GM12878 (cell line): ENCODE results near the gene EGFR. TPM values are rescaled to one million over a fixed set of nuclear protein-coding genes. Genes with fewer than 3 reads are reported as not detected.

Source experiments
- ATAC-seq: fragments of 200-7000 bp; cut with Tn5 transposase; 3 replicates; pipeline ENCODE4 v1.9.1; 2020; ENCODE audit warnings: mild to moderate bottlenecking, moderate library complexity
- BruUV-seq: library from RNA; stranded (reverse); fragments of 400-500 nt; replicated peaks from 2 replicates; lab custom pipeline; 2021; lab: Mats Ljungman, UMichigan
- CTCF ChIA-PET: fragments of 300-600 bp; sonication (Branson Sonifier 250); formaldehyde crosslinking; extraction: SDS; loops from one replicate; lab custom pipeline; 2021; ENCODE audit warnings: inconsistent platforms; lab: Yijun Ruan, JAX
- POLR2A ChIA-PET: fragments of 350-600 bp; formaldehyde crosslinking; extraction: SDS; loops from one replicate; lab custom pipeline; 2021; ENCODE audit warnings: inconsistent platforms; lab: Charles Lee
- RAD21 ChIA-PET: fragments of 300-600 bp; sonication (Branson Sonifier 250); formaldehyde crosslinking; loops from one replicate; lab custom pipeline; 2023; ENCODE audit warnings: antibody characterized with exemption; ENCODE audit not compliant: unreplicated experiment; lab: Charles Lee
- SMC1A ChIA-PET: fragments of 300-600 bp; sonication (Branson Sonifier 250); formaldehyde crosslinking; loops from one replicate; lab custom pipeline; 2023; ENCODE audit not compliant: unreplicated experiment, uncharacterized antibody; lab: Charles Lee
- DNase-seq: peaks from one replicate; pipeline ENCODE4 v3.0.0-alpha.2; 2011; ENCODE audit warnings: low read depth, low spot score
- FAIRE-seq: peaks from 3 replicates; lab custom pipeline; 2011; peaks lifted over from hg19 to GRCh38; lab: Jason Lieb, UNC
- H2AFZ ChIP-seq: 2 replicates; pipeline ENCODE4 v1.6.0; 2011; ENCODE audit warnings: low read depth, low read length, control low read depth; ENCODE audit not compliant: control insufficient read depth
- H3K27ac ChIP-seq: 2 replicates; pipeline ENCODE4 v1.5.1; 2011; ENCODE audit warnings: control low read depth; ENCODE audit not compliant: control insufficient read depth, insufficient read depth
- H3K27me3 ChIP-seq, 2 experiments: replicated peaks in 1 of 2; 2 replicates each; pipeline versions ENCODE4 v1.6.0 to v1.6.1; 2011; ENCODE audit warnings: low read length in 1 of 2; ENCODE audit not compliant: control insufficient read depth in 2 of 2, insufficient read depth in 2 of 2
- H3K36me3 ChIP-seq, 2 experiments: 2 replicates each; pipeline ENCODE4 v1.5.1; 2011; ENCODE audit warnings: low read length in 1 of 2; ENCODE audit not compliant: control insufficient read depth in 2 of 2, insufficient read depth in 2 of 2
- H3K4me1 ChIP-seq: 2 replicates; pipeline ENCODE4 v1.6.1; 2011; ENCODE audit warnings: mild to moderate bottlenecking, low read length, moderate library complexity, mixed read lengths; ENCODE audit not compliant: control insufficient read depth, insufficient read depth
- H3K4me2 ChIP-seq: 2 replicates; pipeline ENCODE4 v1.6.0; 2011; ENCODE audit warnings: control low read depth; ENCODE audit not compliant: control insufficient read depth, insufficient read depth
- H3K4me3 ChIP-seq: fragments of 200-600 bp; sonication (generic); 2 replicates; pipeline ENCODE4 v1.5.1; 2016
- H3K79me2 ChIP-seq: 2 replicates; pipeline ENCODE4 v1.6.0; 2011; ENCODE audit warnings: low read length; ENCODE audit not compliant: control insufficient read depth, insufficient read depth
- H3K9ac ChIP-seq: 2 replicates; pipeline ENCODE4 v1.8.0; 2011; ENCODE audit warnings: low read length, control low read depth, mixed read lengths; ENCODE audit not compliant: control insufficient read depth, insufficient read depth
- H3K9me3 ChIP-seq: replicated peaks from 3 replicates; pipeline ENCODE4 v1.5.1; 2011; ENCODE audit warnings: mild to moderate bottlenecking, low read length; ENCODE audit not compliant: control insufficient read depth, insufficient read depth
- H4K20me1 ChIP-seq: 2 replicates; pipeline ENCODE4 v1.6.0; 2011; ENCODE audit not compliant: control insufficient read depth, insufficient read depth
- ASH2L ChIP-seq: fragments of 300-600, 200-600 bp; sonication (generic); IDR thresholded peaks from 2 replicates; pipeline ENCODE4 v1.6.1; 2017; ENCODE audit warnings: low read depth, mild to moderate bottlenecking, borderline replicate concordance
- JUNB ChIP-seq: IDR thresholded peaks from 2 replicates; pipeline ENCODE4 v1.6.1; 2016; ENCODE audit warnings: antibody characterized with exemption, mild to moderate bottlenecking
- NR2C2 ChIP-seq: IDR thresholded peaks from 2 replicates; pipeline ENCODE4 v1.6.1; 2011; ENCODE audit warnings: borderline replicate concordance, low read depth; ENCODE audit not compliant: control insufficient read depth, insufficient read length
- SIX5 ChIP-seq: IDR thresholded peaks from 2 replicates; pipeline ENCODE4 v1.6.1; 2011; ENCODE audit warnings: mild to moderate bottlenecking, low read depth, low read length, moderate library complexity; ENCODE audit not compliant: severe bottlenecking
- ZNF207 ChIP-seq: fragments of 450-650 bp; IDR thresholded peaks from 2 replicates; pipeline ENCODE4 v1.6.1; 2014; ENCODE audit warnings: antibody characterized with exemption, mild to moderate bottlenecking, borderline replicate concordance
- WGBS: methylation state at CpG from one replicate; pipeline ENCODE4 v1.1.6; 2016; ENCODE audit warnings: low lambda C conversion rate; ENCODE audit not compliant: insufficient replicate concordance, insufficient coverage; ENCODE audit errors: missing lambda C conversion rate; 5-methylcytosine and 5-hydroxymethylcytosine counted together
- in situ Hi-C: fragments of 300-500 bp; cut with MboI; formaldehyde crosslinking; loops from 9 replicates; pipeline ENCODE4 v1.14.3; 2018; ENCODE audit warnings: mixed read lengths
- intact Hi-C: fragments of 100-400 bp; cut with micrococcal nuclease; formaldehyde crosslinking; loops from one replicate; pipeline ENCODE4 v1.14.2; 2022; ENCODE audit not compliant: unreplicated experiment
- polyA plus RNA-seq, 11 experiments: library from polyadenylated mRNA; depleted of rRNA in 4 of 11; unstranded in 6 of 11; stranded (reverse) in 5 of 11; fragments of >200 nt; fragmentation: Nextera tagmentation in 4 of 11; fragmentation: Illumina TruSeq in 1 of 11; extraction: Ambion mirVana in 4 of 11; extraction: Trizol in 1 of 11; gene quantifications; 1 replicate in 1 of 11; 2 replicates in 10 of 11; pipeline versions ENCODE4 v1.2.1 to v1.2.3, GENCODE V29; 2011 to 2016; ENCODE audit warnings: inconsistent platforms in 2 of 11, missing spikeins in 2 of 11, low read depth in 1 of 11
- total RNA-seq, 4 experiments: library from RNA; depleted of rRNA in 3 of 4; stranded (reverse); fragments of >200 nt in 3 of 4; fragmentation: Illumina TruSeq in 1 of 4; extraction: Trizol in 1 of 4; gene quantifications; 2 replicates each; pipeline versions ENCODE4 v1.2.1 to v1.2.3, GENCODE V29; 2013 to 2021
- TF ChIP-seq, protein P1 (sequence below): IDR thresholded peaks from 2 replicates; pipeline ENCODE4 v1.6.1; 2012; ENCODE audit warnings: low read depth, low read length, improper control_type of control experiment
- TF ChIP-seq, protein P2 (sequence below): IDR thresholded peaks from 2 replicates; pipeline ENCODE4 v1.6.1; 2012; ENCODE audit warnings: improper control_type of control experiment, low read depth, low read length; ENCODE audit not compliant: insufficient replicate concordance

The EGFR gene
- total and polyA plus RNA-seq, 10 of the 15 experiments (the other 5 are each of a cell fraction or from before 2014, with no cell fraction given) = 0.01 to 0.31 TPM; not detected in 8

DNA sequence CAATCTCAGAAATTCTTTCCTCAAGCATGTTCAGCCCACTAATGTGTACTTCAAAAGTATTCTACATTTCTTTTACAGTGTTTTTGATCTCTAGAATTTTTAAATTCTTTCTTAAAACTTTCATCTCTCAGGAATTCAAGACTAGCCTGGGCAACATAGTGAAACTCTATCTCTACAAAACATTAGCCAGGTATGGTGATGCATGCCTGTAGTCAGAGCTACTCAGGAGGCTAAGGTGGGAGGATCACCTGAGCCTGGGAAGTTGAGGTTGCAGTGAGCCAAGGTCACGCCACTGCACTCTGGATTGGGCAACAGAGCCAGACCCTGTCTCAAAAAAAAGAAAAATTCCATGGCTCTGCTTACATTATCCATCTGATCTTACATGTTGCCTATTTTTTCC is 5.0 kb upstream of the EGFR start (continued):
- TF ChIP-seq, protein P1, sequence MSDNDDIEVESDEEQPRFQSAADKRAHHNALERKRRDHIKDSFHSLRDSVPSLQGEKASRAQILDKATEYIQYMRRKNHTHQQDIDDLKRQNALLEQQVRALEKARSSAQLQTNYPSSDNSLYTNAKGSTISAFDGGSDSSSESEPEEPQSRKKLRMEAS = no peak
- TF ChIP-seq NR2C2 = no peak
- TF ChIP-seq JUNB = no peak
- TF ChIP-seq, all 136 proteins: peak for 0

DNA sequence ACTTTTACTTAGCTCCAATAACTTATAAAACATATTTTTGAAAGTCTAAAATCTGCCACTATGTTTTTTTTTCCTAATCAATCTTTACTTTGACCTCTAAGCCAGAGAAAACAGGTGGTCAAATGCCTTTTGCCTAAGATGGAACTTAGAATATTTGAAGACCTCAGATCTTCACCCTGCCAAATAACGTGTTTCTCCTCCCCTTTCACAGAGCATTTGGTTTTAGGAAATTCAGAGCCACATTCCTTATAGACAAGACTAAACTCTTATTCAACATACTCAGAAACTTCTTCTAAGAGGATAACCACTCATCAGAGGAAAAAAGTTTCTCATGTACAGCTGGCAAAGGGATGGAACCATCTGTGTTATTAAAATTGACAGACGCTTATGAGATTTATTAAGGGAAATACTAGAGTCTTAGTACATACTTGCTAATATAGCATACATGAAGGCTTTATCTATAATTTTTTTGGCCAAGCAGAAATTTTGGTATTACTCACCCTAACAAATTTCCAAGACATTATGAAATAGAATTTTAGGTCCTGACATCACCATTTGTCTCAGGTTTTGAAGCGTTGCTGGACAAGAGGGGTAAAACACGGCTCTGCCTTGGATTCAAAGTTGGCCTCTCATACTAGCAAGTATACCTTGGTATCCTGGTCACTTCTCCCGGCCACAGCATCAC is 2.6 kb upstream of the EGFR start:
- DNase-seq (no peak), FAIRE-seq (no peak)
- no peaks in the 10 kb centered on the region for H3K4me1 ChIP-seq
- ChIA-PET POLR2A (no interaction called here), SMC1A (interaction anchor here (0.7 to 2.2 kb wide), 4 partner anchors 10 to 35 kb away, joined by 3 to 7 read pairs (median 4); no protein-coding TSS in a partner anchor), CTCF (interaction anchor here (1.0 to 2.1 kb wide), 2 partner anchors 10 to 239 kb away, joined by 3 to 6 read pairs; no protein-coding TSS in a partner anchor), RAD21 (interaction anchor here (0.9 kb wide), 1 partner anchor 70 kb away, joined by 3 read pairs; no protein-coding TSS in a partner anchor)
- 41% methylated on average over 5 of the region's 5 CpGs for WGBS
- peaks cover 1 to 17% of the 10 kb centered on the region in 2 experiments for H3K27me3 ChIP-seq
- H2AFZ ChIP-seq = no peak overlapping the region
- H3K79me2 ChIP-seq = no peaks in the 10 kb centered on the region
- no peaks in the 10 kb centered on the region for H3K36me3 ChIP-seq
- H3K9ac ChIP-seq = no peak overlapping the region
- no TSS peak for BruUV-seq
- in situ Hi-C loops = no loop called here
- no peaks in the 10 kb centered on the region; the same call in 1 of the 2 replicates for H4K20me1 ChIP-seq
- H3K27ac ChIP-seq = no peak overlapping the region
- no peaks in the 10 kb centered on the region for H3K9me3 ChIP-seq
- intact Hi-C loops = no loop called here
- no peak overlapping the region for H3K4me2 ChIP-seq
- TF ChIP-seq, protein P2, sequence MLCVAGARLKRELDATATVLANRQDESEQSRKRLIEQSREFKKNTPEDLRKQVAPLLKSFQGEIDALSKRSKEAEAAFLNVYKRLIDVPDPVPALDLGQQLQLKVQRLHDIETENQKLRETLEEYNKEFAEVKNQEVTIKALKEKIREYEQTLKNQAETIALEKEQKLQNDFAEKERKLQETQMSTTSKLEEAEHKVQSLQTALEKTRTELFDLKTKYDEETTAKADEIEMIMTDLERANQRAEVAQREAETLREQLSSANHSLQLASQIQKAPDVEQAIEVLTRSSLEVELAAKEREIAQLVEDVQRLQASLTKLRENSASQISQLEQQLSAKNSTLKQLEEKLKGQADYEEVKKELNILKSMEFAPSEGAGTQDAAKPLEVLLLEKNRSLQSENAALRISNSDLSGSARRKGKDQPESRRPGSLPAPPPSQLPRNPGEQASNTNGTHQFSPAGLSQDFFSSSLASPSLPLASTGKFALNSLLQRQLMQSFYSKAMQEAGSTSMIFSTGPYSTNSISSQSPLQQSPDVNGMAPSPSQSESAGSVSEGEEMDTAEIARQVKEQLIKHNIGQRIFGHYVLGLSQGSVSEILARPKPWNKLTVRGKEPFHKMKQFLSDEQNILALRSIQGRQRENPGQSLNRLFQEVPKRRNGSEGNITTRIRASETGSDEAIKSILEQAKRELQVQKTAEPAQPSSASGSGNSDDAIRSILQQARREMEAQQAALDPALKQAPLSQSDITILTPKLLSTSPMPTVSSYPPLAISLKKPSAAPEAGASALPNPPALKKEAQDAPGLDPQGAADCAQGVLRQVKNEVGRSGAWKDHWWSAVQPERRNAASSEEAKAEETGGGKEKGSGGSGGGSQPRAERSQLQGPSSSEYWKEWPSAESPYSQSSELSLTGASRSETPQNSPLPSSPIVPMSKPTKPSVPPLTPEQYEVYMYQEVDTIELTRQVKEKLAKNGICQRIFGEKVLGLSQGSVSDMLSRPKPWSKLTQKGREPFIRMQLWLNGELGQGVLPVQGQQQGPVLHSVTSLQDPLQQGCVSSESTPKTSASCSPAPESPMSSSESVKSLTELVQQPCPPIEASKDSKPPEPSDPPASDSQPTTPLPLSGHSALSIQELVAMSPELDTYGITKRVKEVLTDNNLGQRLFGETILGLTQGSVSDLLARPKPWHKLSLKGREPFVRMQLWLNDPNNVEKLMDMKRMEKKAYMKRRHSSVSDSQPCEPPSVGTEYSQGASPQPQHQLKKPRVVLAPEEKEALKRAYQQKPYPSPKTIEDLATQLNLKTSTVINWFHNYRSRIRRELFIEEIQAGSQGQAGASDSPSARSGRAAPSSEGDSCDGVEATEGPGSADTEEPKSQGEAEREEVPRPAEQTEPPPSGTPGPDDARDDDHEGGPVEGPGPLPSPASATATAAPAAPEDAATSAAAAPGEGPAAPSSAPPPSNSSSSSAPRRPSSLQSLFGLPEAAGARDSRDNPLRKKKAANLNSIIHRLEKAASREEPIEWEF = no peak
- TF ChIP-seq SIX5 (no peak), ZNF207 (no peak), ASH2L (no peak)
- TF ChIP-seq, all 136 proteins: peak for 0
- no peak overlapping the region for H3K4me3 ChIP-seq
- ATAC-seq = no peak
